SK-N-MC (cell line): ENCODE data around the gene AGAP1.

Experiments used
- DNase-seq: peaks from one replicate; pipeline ENCODE4 v3.0.0-alpha.2; 2011; ENCODE audit warnings: low read depth, low spot score
- H3K27ac ChIP-seq: fragments of 200-600 bp; sonication (generic); 2 replicates; pipeline ENCODE4 v1.5.1; 2016; ENCODE audit warnings: mixed run types
- H3K36me3 ChIP-seq: fragments of 200-600 bp; sonication (generic); 2 replicates; pipeline ENCODE4 v1.6.1; 2017; ENCODE audit warnings: antibody characterized with exemption, low read length, mixed read lengths; ENCODE audit not compliant: insufficient read depth
- H3K4me3 ChIP-seq: fragments of 200-600 bp; sonication (generic); 2 replicates; pipeline ENCODE4 v1.5.1; 2016
- H3K9ac ChIP-seq: fragments of 200-600 bp; sonication (generic); 2 replicates; pipeline ENCODE4 v1.8.0; 2017; ENCODE audit warnings: mixed run types, mixed read lengths; ENCODE audit not compliant: insufficient read length
- H3K9me3 ChIP-seq: fragments of 200-600 bp; sonication (generic); 2 replicates; pipeline ENCODE4 v1.6.1; 2017; ENCODE audit warnings: low read depth, mild to moderate bottlenecking, antibody characterized with exemption, low read length, moderate library complexity, mixed read lengths
- EZH2 ChIP-seq: fragments of 200-600 bp; sonication (generic); IDR thresholded peaks from one replicate; pipeline ENCODE4 v1.6.1; 2017; ENCODE audit warnings: antibody characterized with exemption
- FOXP2 ChIP-seq: optimal IDR thresholded peaks from 2 replicates; pipeline ENCODE3; 2011; ENCODE audit warnings: mild to moderate bottlenecking, moderate library complexity; ENCODE audit not compliant: insufficient read depth; ENCODE audit errors: extremely low read length, control extremely low read depth
- POLR2AphosphoS5 ChIP-seq: IDR thresholded peaks from 2 replicates; pipeline ENCODE4 v1.6.1; 2012; ENCODE audit warnings: mild to moderate bottlenecking, low read depth, low read length, borderline replicate concordance

AGAP1 gene

DNA sequence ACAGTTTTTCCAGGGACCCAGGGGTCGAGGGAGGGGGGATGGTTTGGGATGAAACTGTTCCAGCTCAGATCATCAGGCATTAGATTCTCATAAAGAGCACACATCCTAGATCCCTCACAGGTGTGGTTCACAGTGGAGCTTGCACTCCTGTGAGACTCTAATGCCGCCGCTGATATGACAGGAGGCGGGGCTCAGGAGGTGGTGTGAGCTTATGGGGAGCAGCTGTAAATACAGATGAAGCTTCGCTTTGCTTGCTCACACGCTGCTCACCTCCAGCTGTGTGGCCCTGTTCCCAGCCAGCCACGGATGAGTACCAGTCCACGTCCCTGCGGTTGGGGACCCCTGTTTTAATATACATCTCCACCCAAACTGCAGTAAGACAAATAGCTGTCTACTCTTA lies 204.2 kb downstream of the AGAP1 start:
- TF ChIP-seq EZH2 (no peak), POLR2AphosphoS5 (no peak), FOXP2 (no peak)
- DNase-seq = no peak
- Histone ChIP-seq H3K9ac (no peak overlapping the region), H3K9me3 (no peaks in the 10 kb centered on the region), H3K27ac (no peak overlapping the region), H3K4me3 (no peak overlapping the region), H3K36me3 (no peaks in the 10 kb centered on the region)

DNA sequence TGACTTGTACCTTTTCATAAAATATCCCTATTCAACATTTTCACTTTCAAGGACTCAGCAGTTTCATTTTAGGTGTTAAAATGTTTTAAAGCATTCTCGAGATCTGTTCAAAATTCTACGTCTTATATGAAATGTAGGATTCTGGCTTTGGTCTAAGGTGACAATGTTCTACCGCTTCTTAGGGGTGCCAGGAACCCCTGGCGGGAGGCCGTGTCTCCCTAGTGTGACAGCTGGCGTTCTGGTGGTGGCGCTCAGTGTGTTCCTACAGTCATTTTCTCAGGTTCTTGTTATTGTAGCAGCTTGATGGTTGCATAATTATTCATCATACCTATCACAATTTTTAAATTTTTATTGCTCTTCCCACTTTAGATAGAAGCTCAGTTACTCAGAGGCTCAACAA lies 204.6 kb downstream of the AGAP1 start:
- no peak for TF ChIP-seq EZH2
- TF ChIP-seq FOXP2 = no peak
- no peak for TF ChIP-seq POLR2AphosphoS5
- no peak overlapping the region for H3K4me3 ChIP-seq
- DNase-seq = no peak
- H3K36me3 ChIP-seq = no peaks in the 10 kb centered on the region
- no peak overlapping the region for H3K9ac ChIP-seq
- no peaks in the 10 kb centered on the region for H3K9me3 ChIP-seq
- H3K27ac ChIP-seq = no peak overlapping the region

DNA sequence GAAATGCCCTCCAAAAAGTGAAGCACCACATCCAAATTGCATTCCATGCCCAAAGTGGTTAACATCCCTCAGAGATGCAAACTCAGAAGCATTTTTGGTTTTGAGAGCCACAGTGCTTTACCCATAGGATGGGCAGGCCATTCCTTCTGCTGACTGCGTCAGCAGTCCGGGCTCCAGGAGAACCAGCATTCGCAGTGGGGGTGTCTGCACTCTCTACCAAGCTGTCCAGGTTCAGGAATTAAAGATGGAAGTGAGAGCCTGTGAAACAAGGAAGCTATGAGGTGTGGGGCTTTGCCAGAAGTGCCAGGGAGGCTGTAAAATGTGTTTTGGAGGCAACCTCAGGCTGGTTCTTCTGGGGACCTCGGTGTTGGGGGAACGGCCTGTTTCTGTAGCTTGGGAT lies 205.7 kb downstream of the AGAP1 start:
- Histone ChIP-seq H3K9me3 (no peaks in the 10 kb centered on the region), H3K9ac (no peak overlapping the region), H3K4me3 (no peak overlapping the region), H3K36me3 (no peaks in the 10 kb centered on the region), H3K27ac (no peak overlapping the region)
- TF ChIP-seq EZH2 (no peak), POLR2AphosphoS5 (no peak), FOXP2 (no peak)
- no peak for DNase-seq

DNA sequence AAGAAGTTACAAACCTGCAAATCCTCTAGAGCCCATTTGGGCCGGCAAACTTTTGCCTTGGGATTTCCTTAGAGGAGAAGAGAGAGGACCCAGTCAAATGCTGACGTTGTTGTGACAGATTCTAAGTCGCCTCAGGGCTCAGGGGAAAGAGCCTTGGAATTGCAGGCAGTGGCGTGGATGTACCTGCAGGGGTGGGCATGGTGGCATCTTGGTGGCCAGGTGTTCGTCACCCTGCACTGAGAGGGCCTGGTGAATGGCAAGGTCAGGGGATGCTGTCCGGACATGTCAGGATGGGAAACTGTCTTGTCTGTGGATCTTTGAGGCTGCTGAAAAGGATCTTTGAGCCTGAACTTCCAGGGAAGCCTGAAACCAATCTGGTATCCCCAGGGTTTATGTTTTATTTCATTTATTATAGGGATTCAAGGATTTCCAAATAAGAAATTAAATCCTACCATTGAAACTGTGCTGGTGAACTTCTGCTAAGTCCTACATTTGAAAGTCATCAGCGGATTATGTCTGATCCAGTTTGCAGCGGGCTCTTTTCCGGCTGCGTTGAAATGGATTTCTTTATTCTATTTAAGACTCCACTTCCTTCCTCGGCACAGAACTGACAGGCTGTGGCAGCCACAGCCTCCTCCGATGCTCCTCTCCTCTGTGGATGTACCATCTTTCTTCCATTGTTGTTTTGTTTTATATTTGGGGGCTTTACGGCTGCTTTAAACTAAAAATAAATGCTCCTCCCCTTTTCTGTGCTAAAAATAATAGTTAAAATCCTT lies 207.6 kb downstream of the AGAP1 start:
- Histone ChIP-seq H3K36me3 (no peaks in the 10 kb centered on the region), H3K27ac (no peak overlapping the region), H3K9ac (no peak overlapping the region), H3K9me3 (no peaks in the 10 kb centered on the region), H3K4me3 (no peak overlapping the region)
- no peak for TF ChIP-seq EZH2
- TF ChIP-seq FOXP2 = no peak
- DNase-seq = no peak

DNA sequence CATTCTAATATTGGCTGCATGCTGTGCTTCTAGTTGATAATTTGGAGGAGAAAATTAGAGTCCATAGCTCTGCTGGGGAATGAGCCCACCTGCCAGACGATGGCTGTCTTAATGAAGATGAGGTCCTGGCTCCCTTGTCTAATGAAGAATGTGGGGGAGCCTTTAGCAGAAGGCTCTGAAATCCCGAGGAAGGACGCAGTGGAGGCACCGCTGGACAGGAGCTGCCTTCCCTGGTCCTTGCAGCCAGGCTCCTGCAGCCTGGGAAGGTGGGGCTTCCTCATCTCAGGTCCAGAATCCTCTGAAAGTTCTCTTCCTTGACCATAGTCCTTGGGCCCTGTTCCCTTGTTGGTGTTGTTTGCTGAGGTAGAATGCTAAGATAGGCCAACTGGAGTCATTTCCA lies 208.3 kb downstream of the AGAP1 start:
- DNase-seq = no peak
- Histone ChIP-seq H3K9me3 (no peaks in the 10 kb centered on the region), H3K9ac (no peak overlapping the region), H3K27ac (no peak overlapping the region), H3K36me3 (no peaks in the 10 kb centered on the region), H3K4me3 (no peak overlapping the region)
- TF ChIP-seq FOXP2 = no peak
- no peak for TF ChIP-seq EZH2
- no peak for TF ChIP-seq POLR2AphosphoS5

DNA sequence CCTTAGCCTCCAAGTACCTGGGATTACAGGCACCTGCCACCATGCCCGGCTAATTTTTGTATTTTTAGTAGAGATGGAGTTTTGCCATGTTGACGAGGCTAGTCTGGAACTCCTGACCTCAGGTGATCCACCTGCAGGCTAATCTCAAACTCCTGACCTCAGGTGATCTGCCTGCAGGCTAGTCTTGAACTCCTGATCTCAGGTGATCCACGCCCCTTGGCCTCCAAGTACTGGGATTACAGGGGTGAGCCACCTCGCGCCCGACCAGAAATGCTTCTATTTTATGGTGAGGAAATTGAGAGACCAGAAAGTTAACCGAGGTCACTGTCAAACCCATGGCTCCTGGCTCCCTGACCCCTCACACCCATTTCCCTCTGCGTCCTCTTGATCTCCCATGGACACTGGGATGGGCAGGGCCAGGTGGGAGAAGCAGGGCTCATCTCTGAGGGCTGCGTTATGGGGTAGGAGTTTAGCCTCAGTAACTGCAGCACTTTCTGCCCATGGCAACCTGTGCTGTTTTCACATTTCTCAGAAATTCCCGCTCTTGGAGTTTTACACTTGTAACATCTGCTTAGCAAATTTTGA lies 210.0 kb downstream of the AGAP1 start:
- no peaks in the 10 kb centered on the region for H3K9me3 ChIP-seq
- H3K4me3 ChIP-seq = no peak overlapping the region
- H3K27ac ChIP-seq = no peak overlapping the region
- DNase-seq = no peak
- H3K36me3 ChIP-seq = no peaks in the 10 kb centered on the region
- H3K9ac ChIP-seq = no peak overlapping the region
- no peak for TF ChIP-seq EZH2
- TF ChIP-seq FOXP2 = no peak
- no peak for TF ChIP-seq POLR2AphosphoS5

DNA sequence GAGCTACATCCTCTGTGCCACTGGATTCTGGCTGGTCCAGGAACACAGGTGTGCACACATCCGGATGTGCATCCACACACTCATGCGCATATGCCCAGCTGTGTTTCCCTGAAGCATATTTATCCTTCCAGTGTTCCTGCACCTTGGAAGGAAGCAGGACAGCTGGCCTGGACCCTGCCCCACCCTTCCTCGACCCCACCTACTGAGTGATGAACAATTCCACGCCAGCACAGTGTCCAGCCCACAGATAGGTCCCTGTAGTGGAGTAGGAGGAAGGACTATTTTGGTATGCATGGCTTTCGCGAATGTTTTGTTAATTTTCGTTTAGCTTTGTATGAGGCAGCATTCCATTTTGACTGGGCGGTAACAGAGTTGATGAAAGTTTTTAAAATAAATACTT lies 211.5 kb downstream of the AGAP1 start:
- TF ChIP-seq POLR2AphosphoS5 (no peak), EZH2 (no peak), FOXP2 (no peak)
- no peak for DNase-seq
- Histone ChIP-seq H3K36me3 (no peaks in the 10 kb centered on the region; the same call in 1 of the 2 replicates), H3K27ac (no peak overlapping the region), H3K4me3 (no peak overlapping the region), H3K9ac (no peak overlapping the region), H3K9me3 (no peaks in the 10 kb centered on the region)

DNA sequence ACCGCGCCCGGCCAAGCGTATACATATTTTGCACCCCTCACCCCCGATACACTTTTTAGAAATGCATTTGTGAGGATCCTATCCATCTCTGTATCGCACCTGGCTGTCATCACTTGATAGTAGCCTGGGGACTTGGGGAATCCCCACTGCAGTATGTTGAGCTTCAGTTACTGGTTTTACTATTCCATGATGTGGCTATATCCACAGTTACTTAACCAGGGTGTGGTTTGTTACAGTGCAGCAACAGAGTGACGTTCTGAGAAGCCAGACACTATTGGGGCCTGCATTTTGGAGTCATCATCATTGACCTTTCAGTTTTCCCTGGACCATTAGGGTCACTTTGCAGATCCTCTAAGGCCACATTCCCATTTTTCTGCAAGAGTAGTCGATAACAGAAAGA lies 212.7 kb downstream of the AGAP1 start:
- DNase-seq = no peak

DNA sequence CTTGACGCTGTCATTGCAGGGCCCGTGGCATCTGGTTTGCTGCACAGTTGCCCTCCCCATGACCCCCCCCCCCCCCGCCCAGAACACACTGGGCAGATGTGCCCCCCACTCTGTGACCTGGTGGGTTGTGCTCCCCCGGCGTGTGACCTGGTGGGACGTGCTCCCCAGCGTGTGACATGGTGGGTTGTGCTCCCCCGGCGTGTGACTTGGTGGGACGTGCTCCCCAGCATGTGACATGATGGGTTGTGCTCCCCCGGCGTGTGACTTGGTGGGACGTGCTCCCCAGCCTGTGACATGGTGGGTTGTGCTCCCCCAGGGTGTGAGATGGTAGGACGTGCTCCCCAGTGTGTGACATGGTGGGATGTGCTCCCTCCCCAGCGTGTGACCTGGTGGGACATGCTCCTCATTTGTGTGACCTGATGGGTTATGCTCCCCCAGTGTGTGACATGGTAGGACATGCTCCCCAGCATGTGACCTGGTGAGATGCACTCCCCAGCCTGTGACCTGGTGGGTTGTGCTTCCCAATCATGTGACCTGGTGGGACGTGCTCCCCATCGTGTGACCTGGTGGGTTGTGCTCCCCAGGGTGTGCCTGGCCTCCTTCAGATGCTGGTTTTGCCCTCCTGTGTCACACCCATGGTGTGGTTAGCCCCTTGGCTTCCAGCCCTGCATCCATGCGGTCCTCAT lies 213.7 kb downstream of the AGAP1 start:
- H3K36me3 ChIP-seq = no peaks in the 10 kb centered on the region; the same call in 1 of the 2 replicates
- no peak overlapping the region for H3K9ac ChIP-seq
- no peaks in the 10 kb centered on the region for H3K9me3 ChIP-seq
- no peak overlapping the region for H3K4me3 ChIP-seq
- no peak for DNase-seq
- TF ChIP-seq FOXP2 = no peak
- no peak for TF ChIP-seq POLR2AphosphoS5
- no peak for TF ChIP-seq EZH2
- H3K27ac ChIP-seq = no peak overlapping the region

More for the DNA sequence above, 212.7 kb downstream of the AGAP1 start:
- Histone ChIP-seq H3K9me3 (no peaks in the 10 kb centered on the region), H3K36me3 (no peaks in the 10 kb centered on the region; the same call in 1 of the 2 replicates), H3K9ac (no peak overlapping the region), H3K4me3 (no peak overlapping the region), H3K27ac (no peak overlapping the region)
- TF ChIP-seq FOXP2 = no peak
- TF ChIP-seq POLR2AphosphoS5 = no peak
- TF ChIP-seq EZH2 = no peak
